Stomach (tissue), 9 donors: Measurements from ENCODE around the gene CIZ1. TPM values are rescaled to one million over a fixed set of nuclear protein-coding genes. Genes with fewer than 3 reads are reported as not detected.

Experiments
- DNase-seq, 2 donors: peaks; one replicate each; pipeline versions ENCODE4 v3.0.0 to v3.0.0-alpha.2; 2013 to 2019
- H3K27ac ChIP-seq, 5 donors: fragments of 200-600 bp in 4 of 5; sonication (generic) in 4 of 5; one replicate each; pipeline ENCODE4 v1.5.1; 2013 to 2019; ENCODE audit warnings: mild to moderate bottlenecking in 1 of 5, moderate library complexity in 1 of 5
- H3K27me3 ChIP-seq, 3 donors: fragments of 200-600 bp; sonication (generic); one replicate each; pipeline ENCODE4 v1.5.1; 2017 to 2019; ENCODE audit warnings: mixed run types in 1 of 3
- H3K36me3 ChIP-seq, 4 donors: fragments of 200-600 bp; sonication (generic); 1 replicate in 3 of 4; 2 replicates in 1 of 4; pipeline ENCODE4 v1.5.1; 2016 to 2019
- H3K4me1 ChIP-seq, 4 donors: fragments of 200-600 bp; sonication (generic); one replicate each; pipeline ENCODE4 v1.5.1; 2016 to 2019
- H3K4me3 ChIP-seq, 4 donors: fragments of 200-600 bp; sonication (generic) in 3 of 4; one replicate each; pipeline ENCODE4 v1.5.1; 2016 to 2019; ENCODE audit warnings: mild to moderate bottlenecking in 1 of 4
- H3K9me3 ChIP-seq, 4 donors: fragments of 200-600 bp; sonication (generic); one replicate each; pipeline ENCODE4 v1.5.1; 2016 to 2019
- CTCF ChIP-seq, 7 experiments: fragments of 450-650 bp in 4 of 7; fragments of 200-600 bp in 3 of 7; sonication (generic) in 3 of 7; IDR thresholded peaks; one replicate each; pipeline ENCODE4 v1.5.1; 2016 to 2019; ENCODE audit warnings: antibody characterized with exemption in 7 of 7, control low read depth in 2 of 7, mild to moderate bottlenecking in 1 of 7
- EP300 ChIP-seq: sonication (generic); formaldehyde crosslinking; IDR thresholded peaks from one replicate; pipeline ENCODE4 v1.6.1; 2017; ENCODE audit warnings: antibody characterized with exemption
- POLR2A ChIP-seq, 4 donors: fragments of 450-650 bp; IDR thresholded peaks; one replicate each; pipeline ENCODE4 v1.6.1; 2016; ENCODE audit warnings: antibody characterized with exemption in 4 of 4, control low read depth in 2 of 4, mild to moderate bottlenecking in 1 of 4, moderate library complexity in 1 of 4
- POLR2AphosphoS5 ChIP-seq, 3 donors: sonication (generic); formaldehyde crosslinking; IDR thresholded peaks; one replicate each; pipeline ENCODE4 v1.6.1; 2016; ENCODE audit warnings: antibody characterized with exemption in 3 of 3
- WGBS, 5 donors: extraction: QIAGEN DNeasy Blood & Tissue Kit in 3 of 5; methylation state at CpG; one replicate each; pipeline versions ENCODE4 v1.1.5 to v1.1.7; 2013 to 2018; 5-methylcytosine and 5-hydroxymethylcytosine counted together
- intact Hi-C: fragments of 100-400 bp; cut with DNase I; formaldehyde crosslinking; loops from one replicate; pipeline ENCODE4 v1.15.1; 2023; ENCODE audit warnings: low total_unique reads
- polyA plus RNA-seq, 3 donors: library from polyadenylated mRNA; stranded (reverse); fragments of 200-250 nt; gene quantifications; one replicate each; pipeline ENCODE4 v1.2.3, GENCODE V29; 2013
- total RNA-seq, 5 donors: library from RNA; depleted of rRNA; stranded (reverse); fragments of >200 nt; gene quantifications; one replicate each; pipeline versions ENCODE4 v1.1.0 to v1.2.3, GENCODE V29; 2014 to 2016
- donor health status: healthy with polysubstance abuse.
- donor health status: Bipolar disorder and iron deficiency.
- donor health status: healthy.

The CIZ1 gene
- total and polyA plus RNA-seq, 8 donors, result 15.2 to 217 (median 55.6) TPM

- 86 to 97% (median 96%) methylated on average over 6 of the region's 6 CpGs for WGBS, 5 donors
- H3K27ac ChIP-seq, result no peak overlapping the region
- peaks cover 39 to 62% (median 60%) of the 10 kb centered on the region in 4 donors for H3K36me3 ChIP-seq
- no peak for DNase-seq
- TF ChIP-seq POLR2AphosphoS5 (IDR thresholded peaks at IDR 0.05), result no peak
- TF ChIP-seq EP300, result no peak
- TF ChIP-seq POLR2A (IDR thresholded peaks at IDR 0.05), result no peak
- no peak for TF ChIP-seq CTCF (IDR thresholded peaks at IDR 0.05)
- H3K4me3 ChIP-seq, result no peak overlapping the region
- H3K4me1 ChIP-seq, result peaks cover 5 to 31% (median 21%) of the 10 kb centered on the region in 4 donors
- no peaks in the 10 kb centered on the region for H3K27me3 ChIP-seq
- no peaks in the 10 kb centered on the region for H3K9me3 ChIP-seq
- intact Hi-C loops, result no loop called here
These were observed 28.3 kb downstream of the CIZ1 start for GRCh38 chr9:128163027-128163515.

- Histone ChIP-seq H3K4me3 (no peak overlapping the region), H3K27ac (no peak overlapping the region), H3K9me3 (no peaks in the 10 kb centered on the region), H3K27me3 (no peaks in the 10 kb centered on the region), H3K4me1 (peaks cover 5 to 31% (median 21%) of the 10 kb centered on the region in 4 donors), H3K36me3 (peaks cover 33 to 55% (median 54%) of the 10 kb centered on the region in 4 donors)
- intact Hi-C loops, result no loop called here
- DNase-seq, result no peak
- no peak for TF ChIP-seq POLR2A (IDR thresholded peaks at IDR 0.05)
- 72 to 83% (median 79%) methylated on average over 10 of the region's 10 CpGs for WGBS, 5 donors
These were observed 29.0 kb downstream of the CIZ1 start for GRCh38 chr9:128162215-128163026.

- DNase-seq, result no peak
- H3K4me1 ChIP-seq, result peaks cover 5 to 31% (median 21%) of the 10 kb centered on the region in 4 donors
- intact Hi-C loops, result no loop called here
- no peaks in the 10 kb centered on the region for H3K27me3 ChIP-seq
- H3K4me3 ChIP-seq, result peak overlapping the region in 2 of 4 donors; percentile 83 to 91
- 89 to 92% (median 90%) methylated on average over 13 of the region's 13 CpGs for WGBS, 5 donors
- H3K9me3 ChIP-seq, result no peaks in the 10 kb centered on the region
- no peak for TF ChIP-seq EP300
- no peak for TF ChIP-seq POLR2AphosphoS5 (IDR thresholded peaks at IDR 0.05)
- no peak for TF ChIP-seq POLR2A (IDR thresholded peaks at IDR 0.05)
- TF ChIP-seq CTCF (IDR thresholded peaks at IDR 0.05), result no peak
- peaks cover 22 to 45% (median 43%) of the 10 kb centered on the region in 4 donors for H3K36me3 ChIP-seq
- no peak overlapping the region for H3K27ac ChIP-seq
These were observed 30.0 kb downstream of the CIZ1 start for GRCh38 chr9:128161215-128161902.

- H3K9me3 ChIP-seq, result no peaks in the 10 kb centered on the region
- H3K36me3 ChIP-seq, result peaks cover 16 to 37% (median 35%) of the 10 kb centered on the region in 4 donors
- H3K4me3 ChIP-seq, result peak overlapping the region; percentile 80 to 91 (median 83)
- DNase-seq, result peak in 1 of 2 donors; percentile 54
- peak overlapping the region; percentile 49 to 89 (median 79) for H3K27ac ChIP-seq
- peaks cover 5 to 31% (median 21%) of the 10 kb centered on the region in 4 donors for H3K4me1 ChIP-seq
- intact Hi-C loops, result no loop called here
- TF ChIP-seq CTCF (IDR thresholded peaks at IDR 0.05) (no peak), POLR2AphosphoS5 (IDR thresholded peaks at IDR 0.05) (no peak), EP300 (no peak), POLR2A (IDR thresholded peaks at IDR 0.05) (no peak)
- H3K27me3 ChIP-seq, result no peaks in the 10 kb centered on the region
- WGBS, 5 donors, result 0 to 1% (median 1%) methylated on average over 21 to 23 of the region's 23 CpGs
These were observed 30.8 kb downstream of the CIZ1 start for GRCh38 chr9:128160603-128160987.
